Measurements from ENCODE around the gene MACROD2.

GRCh38 chr20:15603506-15603905 is 1608.2 kb downstream of the MACROD2 start:
- TF ChIP-seq CREB5 (CRISPR knock-in tag; IDR thresholded peaks at IDR 0.05; ENCODE audit: low read depth) (no peak), ZFP3 (CRISPR knock-in tag; IDR thresholded peaks at IDR 0.05) (no peak), CSDC2 (CRISPR knock-in tag; IDR thresholded peaks at IDR 0.05) (no peak), ZNF565 (CRISPR knock-in tag; conservative IDR thresholded peaks at IDR 0.05; ENCODE audit: low read depth) (no peak), PATZ1 (CRISPR knock-in tag; IDR thresholded peaks at IDR 0.05; ENCODE audit: borderline replicate concordance) (no peak), ZC3H10 (CRISPR knock-in tag; IDR thresholded peaks at IDR 0.05) (no peak), POU6F1 (CRISPR knock-in tag; IDR thresholded peaks at IDR 0.05; ENCODE audit: borderline replicate concordance, low read depth) (no peak), ZNF8 (CRISPR knock-in tag; IDR thresholded peaks at IDR 0.05) (no peak), TSHZ2 (CRISPR knock-in tag; IDR thresholded peaks at IDR 0.05) (no peak), BACH2 (CRISPR knock-in tag; IDR thresholded peaks at IDR 0.05; ENCODE audit: borderline replicate concordance) (no peak), SNAI2 (CRISPR knock-in tag; IDR thresholded peaks at IDR 0.05) (no peak), RARB (CRISPR knock-in tag; IDR thresholded peaks at IDR 0.05) (no peak), ARNTL (CRISPR knock-in tag; IDR thresholded peaks at IDR 0.05; ENCODE audit: borderline replicate concordance, low read depth) (no peak), ZFP30 (CRISPR knock-in tag; IDR thresholded peaks at IDR 0.05) (no peak)
